ENCODE data around the gene KIRREL3. TPM values are rescaled to one million over a fixed set of nuclear protein-coding genes. Genes with fewer than 3 reads are reported as not detected.
A peak's percentile ranks its signal among the peaks of the same experiment; 100 is the strongest.

Gene KIRREL3
- total and polyA plus RNA-seq, 2 of the 4 experiments (the other 2 are of a cell fraction): 10.9 to 15.9 TPM

GRCh38 chr11:126969865-126970479, 30.6 kb downstream of the KIRREL3 start (continued):
- TF ChIP-seq NFE2L2 (IDR thresholded peaks at IDR 0.05; ENCODE audit: low read depth, low read length) (no peak), CHD1 (IDR thresholded peaks at IDR 0.05; ENCODE audit: low read depth, low read length) (0 out of 2 replicates have a peak, but pooled peaks have one; percentile 59)

- peak overlapping the region; percentile 15; the same call in 1 of the 2 replicates for H3K4ac ChIP-seq (ENCODE audit: low read depth, low read length)
- H2AFZ ChIP-seq (replicated peaks; ENCODE audit: low read length, poor library complexity): no peak overlapping the region
Observed at GRCh38 chr11:126968915-126969314, 31.7 kb downstream of the KIRREL3 start.

More at GRCh38 chr11:126968915-126969314, 31.7 kb downstream of the KIRREL3 start:
- WGBS, 2 experiments (ENCODE audit: extremely low coverage in 2 of 2, insufficient read length in 1 of 2): 68% methylated on average over 4 of the region's 14 CpGs; no CpG with 5 or more reads in 1 of the 2 experiments
- H4K8ac ChIP-seq (ENCODE audit: low read depth in 2 of 2, low read length in 2 of 2): peak overlapping the region; percentile 8 to 49; a peak in 1 of 4 replicates
- no peak overlapping the region for H2BK5ac ChIP-seq (ENCODE audit: low read depth, low read length, poor library complexity, severe bottlenecking)
- CTCF ChIA-PET: interaction anchor here (0.6 to 1.3 kb wide), 4 partner anchors 9 to 178 kb away, joined by 4 read pairs; no protein-coding TSS in a partner anchor
- peak overlapping the region; percentile 13 for H2AK9ac ChIP-seq (replicated peaks; ENCODE audit: low read depth, low read length, poor library complexity)
- POLR2A ChIA-PET (ENCODE audit: unreplicated experiment): no interaction called here
- no peak overlapping the region for H3K27ac ChIP-seq (ENCODE audit: insufficient read depth, low read length)
- H3K9ac ChIP-seq (ENCODE audit: low read depth, low read length): no peak overlapping the region
- intact Hi-C loops (cut with micrococcal nuclease): loop anchor here (5.0 kb wide), 1 partner anchor 177 kb away; no protein-coding TSS in a partner anchor
- no peak overlapping the region for H2BK20ac ChIP-seq (ENCODE audit: low read depth, low read length)
- peaks cover 25 to 34% of the 10 kb centered on the region in 2 experiments for H3K79me1 ChIP-seq (ENCODE audit: low read depth in 1 of 2, low read length in 2 of 2)
- ATAC-seq (ENCODE audit: low read depth) (no peak), DNase-seq (peak; percentile 6)
- peak overlapping the region; percentile 11; the same call in 1 of the 2 replicates for H2AK5ac ChIP-seq (ENCODE audit: low read depth, low read length)
- peaks cover 5% of the 10 kb centered on the region for H3K9me1 ChIP-seq (ENCODE audit: insufficient read depth, low read length)
- no peaks in the 10 kb centered on the region for H3K27me3 ChIP-seq (ENCODE audit: control insufficient read depth, insufficient read depth, low read length)
- no peak overlapping the region for H3K18ac ChIP-seq (ENCODE audit: low read depth, low read length)
- dilution Hi-C loops (cut with HindIII; ENCODE audit: low sequenced_read_pairs, unreplicated experiment): no loop called here
- no peaks in the 10 kb centered on the region for H3K4me1 ChIP-seq (ENCODE audit: control insufficient read depth, insufficient read depth, low read length)
- in situ Hi-C loops (cut with MboI; ENCODE audit: low sequenced_read_pairs): no loop called here
- no peak overlapping the region for H3K4me3 ChIP-seq (ENCODE audit: insufficient read depth, low read depth, low read length)
- no peak overlapping the region for H4K91ac ChIP-seq (ENCODE audit: insufficient read depth, low read depth, low read length)
- peaks cover 4% of the 10 kb centered on the region; the same call in 1 of the 2 replicates for H3K9me3 ChIP-seq (ENCODE audit: control insufficient read depth, insufficient read depth, low read length)
- H3K14ac ChIP-seq (replicated peaks; ENCODE audit: low read depth, low read length): no peak overlapping the region
- no TSS peak for BruUV-seq (replicated peaks)
- H3K23ac ChIP-seq (ENCODE audit: low read depth, low read length): no peak overlapping the region
- TF ChIP-seq USF2 (IDR thresholded peaks at IDR 0.05; ENCODE audit: low read depth, low read length) (no peak), RCOR1 (IDR thresholded peaks at IDR 0.05; ENCODE audit: insufficient replicate concordance, low read length) (no peak), NFE2L2 (IDR thresholded peaks at IDR 0.05; ENCODE audit: low read depth, low read length) (no peak), MXI1 (IDR thresholded peaks at IDR 0.05; ENCODE audit: borderline replicate concordance, low read depth, low read length) (no peak), RFX5 (IDR thresholded peaks at IDR 0.05; ENCODE audit: low read depth, low read length) (no peak), BHLHE40 (IDR thresholded peaks at IDR 0.05; ENCODE audit: low read depth, low read length) (no peak)
- H3K36me3 ChIP-seq (ENCODE audit: control insufficient read depth, insufficient read depth, low read length): no peaks in the 10 kb centered on the region
- no peak overlapping the region; the same call in 2 of the 3 replicates for H2BK15ac ChIP-seq (ENCODE audit: low read depth, low read length)
- no peak overlapping the region for H4K5ac ChIP-seq (ENCODE audit: low read depth, low read length)
- H2BK120ac ChIP-seq (ENCODE audit: low read depth, low read length): peak overlapping the region; percentile 46
- H3K56ac ChIP-seq (ENCODE audit: extremely low read depth, insufficient read depth, low read length): no peak overlapping the region
- no peak overlapping the region for H3K4me2 ChIP-seq (ENCODE audit: low read depth, low read length)
- H4K20me1 ChIP-seq (ENCODE audit: insufficient read depth, low read length): no peaks in the 10 kb centered on the region; the same call in 1 of the 2 replicates

Data from IMR-90 (cell line).